ENCODE results near the gene SLC29A1. TPM values are rescaled to one million over a fixed set of nuclear protein-coding genes. Genes with fewer than 3 reads are reported as not detected.

Gene SLC29A1
- total RNA-seq, 1 experiment from 2014 or later = 81.3 TPM

- Mint-ChIP-seq H3K9me3 (ENCODE audit: unreplicated experiment) (no peaks in the 10 kb centered on the region), H3K27ac (ENCODE audit: unreplicated experiment) (peak overlapping the region; percentile 44), H3K4me3 (ENCODE audit: unreplicated experiment) (peak overlapping the region; percentile 89), H3K36me3 (ENCODE audit: insufficient read depth, unreplicated experiment) (peaks cover 16% of the 10 kb centered on the region), H3K27me3 (ENCODE audit: insufficient read depth, unreplicated experiment) (no peaks in the 10 kb centered on the region), H3K4me1 (ENCODE audit: low read depth, unreplicated experiment) (peaks cover 7% of the 10 kb centered on the region)
- Histone ChIP-seq H3K27me3 (replicated peaks; ENCODE audit: control insufficient read depth, insufficient read depth, low read length) (no peaks in the 10 kb centered on the region), H3K9me3 (no peaks in the 10 kb centered on the region), H3K4me1 (peaks cover 41% of the 10 kb centered on the region), H3K36me3 (ENCODE audit: control insufficient read depth, insufficient read depth, low read length) (no peaks in the 10 kb centered on the region), H3K4me3 (ENCODE audit: low read depth, low read length) (peak overlapping the region; percentile 59)
- peak in 1 of 2 experiments; percentile 29 for DNase-seq
- TSS peak; percentile 24 for BruUV-seq (replicated peaks)
- intact Hi-C loops (cut with micrococcal nuclease; ENCODE audit: unreplicated experiment) = no loop called here
- peak in 1 of 2 experiments; percentile 24 for TF ChIP-seq CTCF (IDR thresholded peaks at IDR 0.05; ENCODE audit: insufficient read depth in 1 of 2, low read depth in 1 of 2, low read length in 1 of 2, severe bottlenecking in 1 of 2, unreplicated experiment in 1 of 2)
- CTCF ChIA-PET = interaction anchor here (0.6 to 4.0 kb wide), 9 partner anchors 11 to 128 kb away, joined by 3 to 25 read pairs (median 4); no protein-coding TSS in a partner anchor
- POLR2A ChIA-PET = interaction anchor here (0.5 to 2.3 kb wide), 6 partner anchors 11 to 33 kb away, joined by 3 to 13 read pairs (median 5); partner anchors contain the start of genes HSP90AB1 and SLC35B2
Measured at GRCh38 chr6:44224029-44224964, 902 bp downstream of the SLC29A1 start.

GRCh38 chr6:44224965-44225305, 1.5 kb downstream of the SLC29A1 start:
- no peaks in the 10 kb centered on the region for H3K9me3 ChIP-seq
- CTCF ChIA-PET = interaction anchor here (1.4 to 4.0 kb wide), 3 partner anchors 10 to 52 kb away, joined by 3 to 25 read pairs (median 6); no protein-coding TSS in a partner anchor
- Mint-ChIP-seq H3K9me3 (ENCODE audit: unreplicated experiment) (no peaks in the 10 kb centered on the region), H3K4me3 (ENCODE audit: unreplicated experiment) (peak overlapping the region; percentile 89), H3K36me3 (ENCODE audit: insufficient read depth, unreplicated experiment) (peaks cover 12% of the 10 kb centered on the region), H3K27ac (ENCODE audit: unreplicated experiment) (no peak overlapping the region), H3K27me3 (ENCODE audit: insufficient read depth, unreplicated experiment) (no peaks in the 10 kb centered on the region), H3K4me1 (ENCODE audit: low read depth, unreplicated experiment) (peaks cover 7% of the 10 kb centered on the region)
- H3K27me3 ChIP-seq (replicated peaks; ENCODE audit: control insufficient read depth, insufficient read depth, low read length) = no peaks in the 10 kb centered on the region
- H3K4me1 ChIP-seq = peaks cover 41% of the 10 kb centered on the region
- POLR2A ChIA-PET = interaction anchor here (2.3 kb wide), 1 partner anchor 22 kb away, joined by 13 read pairs; the partner anchor contains the start of gene HSP90AB1
- H3K4me3 ChIP-seq (ENCODE audit: low read depth, low read length) = no peak overlapping the region
- TF ChIP-seq CTCF (IDR thresholded peaks at IDR 0.05; ENCODE audit: insufficient read depth in 1 of 2, low read depth in 1 of 2, low read length in 1 of 2, severe bottlenecking in 1 of 2, unreplicated experiment in 1 of 2) = no peak
- H3K36me3 ChIP-seq (ENCODE audit: control insufficient read depth, insufficient read depth, low read length) = no peaks in the 10 kb centered on the region
- BruUV-seq (replicated peaks) = no TSS peak
- intact Hi-C loops (cut with micrococcal nuclease; ENCODE audit: unreplicated experiment) = no loop called here
- no peak for DNase-seq

GRCh38 chr6:44225579-44226325, 2.4 kb downstream of the SLC29A1 start:
- H3K4me3 Mint-ChIP-seq (ENCODE audit: unreplicated experiment) = peak overlapping the region; percentile 58
- Histone ChIP-seq H3K9me3 (no peaks in the 10 kb centered on the region), H3K36me3 (ENCODE audit: control insufficient read depth, insufficient read depth, low read length) (no peaks in the 10 kb centered on the region), H3K4me1 (peaks cover 41% of the 10 kb centered on the region), H3K4me3 (ENCODE audit: low read depth, low read length) (no peak overlapping the region), H3K27me3 (replicated peaks; ENCODE audit: control insufficient read depth, insufficient read depth, low read length) (no peaks in the 10 kb centered on the region)
- POLR2A ChIA-PET = no interaction called here
- intact Hi-C loops (cut with micrococcal nuclease; ENCODE audit: unreplicated experiment) = no loop called here
- H3K4me1 Mint-ChIP-seq (ENCODE audit: low read depth, unreplicated experiment) = peaks cover 7% of the 10 kb centered on the region
- no peak overlapping the region for H3K27ac Mint-ChIP-seq (ENCODE audit: unreplicated experiment)
- H3K36me3 Mint-ChIP-seq (ENCODE audit: insufficient read depth, unreplicated experiment) = peaks cover 12% of the 10 kb centered on the region
- no peaks in the 10 kb centered on the region for H3K9me3 Mint-ChIP-seq (ENCODE audit: unreplicated experiment)
- H3K27me3 Mint-ChIP-seq (ENCODE audit: insufficient read depth, unreplicated experiment) = no peaks in the 10 kb centered on the region
- no TSS peak for BruUV-seq (replicated peaks)
- DNase-seq = peak in 1 of 2 experiments; percentile 61
- TF ChIP-seq CTCF (IDR thresholded peaks at IDR 0.05; ENCODE audit: insufficient read depth in 1 of 2, low read depth in 1 of 2, low read length in 1 of 2, severe bottlenecking in 1 of 2, unreplicated experiment in 1 of 2) = no peak
- CTCF ChIA-PET = interaction anchor here (1.4 to 4.0 kb wide), 2 partner anchors 9 to 53 kb away, joined by 6 to 25 read pairs; no protein-coding TSS in a partner anchor
